SK-MEL-5 (cell line): ENCODE measurements around the gene RPS27. TPM values are rescaled to one million over a fixed set of nuclear protein-coding genes. Genes with fewer than 3 reads are reported as not detected.
A peak's percentile ranks its signal among the peaks of the same experiment; 100 is the strongest.
"Not testable (repeated sequence)": the region's sequence is repeated elsewhere in the genome, so short reads cannot be mapped to it uniquely, and the experiment has no call there.

Experiments used
- DNase-seq: peaks from one replicate; pipeline ENCODE4 v3.0.0-alpha.2; 2016; ENCODE audit warnings: low read depth, low spot score
- in situ Hi-C: cut with HindIII; loops from 2 replicates; pipeline ENCODE4 v1.10.0; 2016; ENCODE audit warnings: low sequenced_read_pairs, high pct_unique_total_duplicates, low pct_unique_long_range_greater_than_20kb
- total RNA-seq: library from RNA; depleted of rRNA; stranded (reverse); fragments of >200 nt; shearing (Covaris generic); gene quantifications from 2 replicates; pipeline ENCODE4 v1.2.3, GENCODE V29; 2014

Gene RPS27
- total RNA-seq, 1 experiment from 2014 or later, result 5,700 TPM

- DNase-seq, result peak; percentile 92
- in situ Hi-C loops, result loop anchor here (25.0 kb wide), 1 partner anchor 165 kb away; no protein-coding TSS in a partner anchor
These were observed 13.0 kb upstream of the RPS27 start, which contains the start of gene JTB for GRCh38 chr1:153977250-153978240. JTB (minus strand) TSS chr1:153977674; CDS start chr1:153977252, 422 bp downstream.

GRCh38 chr1:153978274-153978909 lies 12.2 kb upstream of the RPS27 start:
- DNase-seq, result no peak
- in situ Hi-C loops, result loop anchor here (25.0 kb wide), 1 partner anchor 166 kb away; no protein-coding TSS in a partner anchor

- in situ Hi-C loops, result loop anchor here (25.0 kb wide), 1 partner anchor 167 kb away; no protein-coding TSS in a partner anchor
- DNase-seq, result not testable (repeated sequence)
These were observed 11.5 kb upstream of the RPS27 start for GRCh38 chr1:153979091-153979490.

GRCh38 chr1:153981735-153982134 lies 8.8 kb upstream of the RPS27 start:
- DNase-seq, result not testable (repeated sequence)
- in situ Hi-C loops, result loop anchor here (25.0 kb wide), 1 partner anchor 169 kb away; no protein-coding TSS in a partner anchor

DNA sequence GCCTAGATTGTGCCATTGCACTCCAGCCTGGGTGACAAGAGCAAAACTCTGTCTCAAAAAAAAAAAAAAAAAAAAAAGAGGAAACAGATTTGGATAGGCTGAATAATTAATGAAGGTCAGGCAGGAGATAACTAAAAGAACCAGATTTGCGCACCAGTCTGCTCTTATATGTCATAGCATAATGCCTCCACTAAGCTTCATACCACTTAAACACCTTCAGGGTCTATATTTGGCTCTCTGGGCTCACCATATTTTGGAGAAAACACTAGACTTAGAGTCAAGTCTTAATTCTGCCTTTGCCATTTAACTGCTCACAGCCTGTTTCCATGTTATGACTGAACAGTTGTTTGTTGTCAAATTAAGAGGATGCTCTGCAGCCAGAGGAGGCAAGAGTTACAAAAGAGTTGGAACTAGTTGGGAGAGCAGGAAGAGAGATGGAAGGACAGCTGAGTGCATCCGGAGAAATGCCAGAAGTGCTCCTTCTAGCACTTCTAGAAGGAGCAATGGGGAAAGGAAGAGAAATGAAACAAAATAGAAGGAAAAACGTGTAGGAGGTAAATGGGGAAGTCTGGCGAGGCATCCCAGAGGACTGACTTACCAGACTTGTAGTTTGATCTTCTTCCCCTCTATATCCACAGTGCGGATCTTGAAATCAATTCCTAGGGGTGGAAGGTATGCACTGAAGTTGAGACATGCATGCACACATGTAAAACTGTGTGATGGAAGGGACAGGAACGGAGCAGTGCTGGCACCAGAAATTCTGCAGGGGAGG lies 6.3 kb upstream of the RPS27 start:
- DNase-seq, result no peak
- in situ Hi-C loops, result loop anchor here (25.0 kb wide), 1 partner anchor 172 kb away; no protein-coding TSS in a partner anchor

- no peak for DNase-seq
- in situ Hi-C loops, result loop anchor here (25.0 kb wide), 1 partner anchor 173 kb away; no protein-coding TSS in a partner anchor
These were observed 5.1 kb upstream of the RPS27 start for GRCh38 chr1:153985341-153985912.

GRCh38 chr1:153985941-153986761 lies 4.4 kb upstream of the RPS27 start, which contains the start of gene RAB13:
RAB13 (minus strand) TSS chr1:153986339; CDS start chr1:153986236, 103 bp downstream.
- peak; percentile 93 for DNase-seq
- in situ Hi-C loops, result loop anchor here (25.0 kb wide), 1 partner anchor 174 kb away; no protein-coding TSS in a partner anchor

- in situ Hi-C loops, result loop anchor here (25.0 kb wide), 1 partner anchor 175 kb away; no protein-coding TSS in a partner anchor
- DNase-seq, result no peak
These were observed 2.9 kb upstream of the RPS27 start for GRCh38 chr1:153987621-153988020.

- DNase-seq, result no peak
- in situ Hi-C loops, result loop anchor here (25.0 kb wide), 1 partner anchor 179 kb away; no protein-coding TSS in a partner anchor
These were observed 629 bp downstream of the RPS27 start for GRCh38 chr1:153991151-153991630.

DNA sequence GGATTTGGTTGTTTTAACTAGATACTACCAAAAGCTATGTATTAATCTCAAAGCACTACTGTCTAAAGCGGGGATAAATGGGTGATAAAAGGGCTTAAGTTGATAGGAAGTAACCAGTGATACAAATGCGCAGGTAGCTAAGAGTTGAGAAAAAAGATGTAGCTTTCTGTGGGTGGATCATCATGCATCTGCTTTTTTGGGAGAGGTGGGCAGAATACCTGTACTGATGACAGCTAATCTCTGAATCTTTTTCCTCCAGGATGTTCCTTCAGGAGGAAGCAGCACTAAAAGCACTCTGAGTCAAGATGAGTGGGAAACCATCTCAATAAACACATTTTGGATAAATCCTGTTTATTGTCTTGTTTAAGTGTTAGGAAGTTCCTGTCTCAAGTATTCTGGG lies 1.2 kb downstream of the RPS27 start:
- in situ Hi-C loops, result loop anchor here (25.0 kb wide), 1 partner anchor 180 kb away; no protein-coding TSS in a partner anchor
- no peak for DNase-seq

DNA sequence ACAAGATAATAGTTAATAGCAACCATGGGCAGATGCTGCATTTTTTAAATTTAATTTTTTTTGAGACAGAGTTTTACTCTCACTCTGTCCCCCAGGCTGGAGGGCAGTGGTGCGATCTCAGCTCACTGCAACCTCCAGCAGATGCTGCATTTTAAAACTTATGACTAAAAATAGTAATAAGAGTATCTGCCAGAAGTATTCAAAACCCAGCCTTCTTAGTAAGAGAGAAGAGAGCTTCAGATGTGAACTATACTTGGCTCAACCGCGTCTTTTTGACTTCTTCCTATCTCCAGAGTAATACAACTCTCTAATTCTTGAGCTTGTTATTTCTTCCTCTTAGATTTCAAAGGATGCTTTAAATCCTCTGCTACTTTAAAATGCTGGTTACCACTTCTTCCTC lies 4.6 kb downstream of the RPS27 start:
- no peak for DNase-seq
- in situ Hi-C loops, result loop anchor here (25.0 kb wide), 1 partner anchor 183 kb away; no protein-coding TSS in a partner anchor

DNA sequence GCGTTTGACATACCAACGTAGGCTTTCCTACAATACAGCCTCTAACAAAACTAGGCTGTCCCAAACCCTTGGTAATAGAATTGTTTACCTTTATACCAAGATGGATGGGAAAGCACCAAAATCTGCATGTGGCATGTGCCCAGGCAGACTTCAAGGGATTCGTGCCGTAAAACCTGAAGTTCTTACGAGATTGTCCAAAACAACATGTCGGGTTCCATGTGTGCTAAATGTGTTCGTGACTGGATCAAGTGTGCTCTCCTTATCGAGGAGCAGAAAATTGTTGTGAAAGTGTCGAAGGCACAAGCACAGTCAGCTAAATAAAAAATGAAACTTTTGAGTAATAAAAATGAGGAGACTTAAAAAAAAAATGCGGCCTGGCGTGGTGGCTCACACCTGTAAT lies 5.1 kb downstream of the RPS27 start:
- no peak for DNase-seq
- in situ Hi-C loops, result loop anchor here (25.0 kb wide), 1 partner anchor 183 kb away; no protein-coding TSS in a partner anchor

GRCh38 chr1:153996882-153997281 lies 6.3 kb downstream of the RPS27 start:
- in situ Hi-C loops, result loop anchor here (25.0 kb wide), 1 partner anchor 185 kb away; no protein-coding TSS in a partner anchor
- not testable (repeated sequence) for DNase-seq

- DNase-seq, result no peak
- in situ Hi-C loops, result no loop called here
These were observed 9.9 kb downstream of the RPS27 start for GRCh38 chr1:154000420-154000819.

DNA sequence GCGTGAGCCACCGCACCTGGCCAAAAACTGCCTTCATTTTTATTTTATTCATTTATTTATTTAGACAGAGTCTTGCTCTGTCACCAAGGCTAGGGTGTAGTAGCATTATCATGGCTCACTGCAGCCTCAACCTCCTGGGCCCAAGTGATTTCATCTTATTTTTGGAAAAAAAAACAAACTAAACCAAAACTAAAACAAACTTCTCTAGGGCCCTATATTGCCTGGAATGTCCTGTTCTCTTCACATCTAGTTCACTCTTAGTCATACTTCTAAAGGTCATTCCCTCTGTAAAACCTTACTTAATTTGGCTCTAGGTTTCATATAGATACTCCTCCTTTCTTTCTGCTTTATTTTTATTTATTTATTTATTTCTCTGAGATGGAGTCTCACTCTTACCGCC lies 15.6 kb downstream of the RPS27 start:
- in situ Hi-C loops, result no loop called here

DNA sequence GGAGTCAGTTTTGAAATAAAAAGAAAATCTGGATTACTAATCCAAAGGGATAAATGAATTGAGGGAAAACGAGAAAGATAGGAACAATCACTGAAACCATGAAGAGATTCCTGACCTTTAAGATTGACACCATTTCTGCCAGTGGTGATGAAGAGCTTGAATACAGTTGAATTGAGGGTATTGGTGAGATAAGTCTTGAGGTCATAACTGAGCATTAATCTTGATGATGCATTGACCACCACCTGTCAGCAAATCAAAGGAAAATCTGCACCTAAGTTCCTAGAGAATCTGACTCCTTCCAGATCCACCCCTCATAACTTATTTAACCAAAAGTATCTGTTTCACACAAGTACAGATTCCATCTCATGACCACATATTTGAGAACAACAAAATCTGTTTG lies 21.6 kb downstream of the RPS27 start:
- in situ Hi-C loops, result no loop called here
- DNase-seq, result no peak

More for the DNA sequence above, 15.6 kb downstream of the RPS27 start:
- DNase-seq, result no peak
